ENCODE data around the gene CHN2. TPM values are rescaled to one million over a fixed set of nuclear protein-coding genes. Genes with fewer than 3 reads are reported as not detected.

Gene CHN2
- total RNA-seq, 4 donors from 2014 or later: 5.6 to 36.7 (median 16.8) TPM

GRCh38 chr7:29461996-29462395 lies 267.4 kb downstream of the CHN2 start:
- TF ChIP-seq POLR2A (IDR thresholded peaks at IDR 0.05) (no peak), POLR2AphosphoS5 (IDR thresholded peaks at IDR 0.05) (no peak), EP300 (IDR thresholded peaks at IDR 0.05; ENCODE audit: low read depth) (no peak)
- TF ChIP-seq, protein P1, sequence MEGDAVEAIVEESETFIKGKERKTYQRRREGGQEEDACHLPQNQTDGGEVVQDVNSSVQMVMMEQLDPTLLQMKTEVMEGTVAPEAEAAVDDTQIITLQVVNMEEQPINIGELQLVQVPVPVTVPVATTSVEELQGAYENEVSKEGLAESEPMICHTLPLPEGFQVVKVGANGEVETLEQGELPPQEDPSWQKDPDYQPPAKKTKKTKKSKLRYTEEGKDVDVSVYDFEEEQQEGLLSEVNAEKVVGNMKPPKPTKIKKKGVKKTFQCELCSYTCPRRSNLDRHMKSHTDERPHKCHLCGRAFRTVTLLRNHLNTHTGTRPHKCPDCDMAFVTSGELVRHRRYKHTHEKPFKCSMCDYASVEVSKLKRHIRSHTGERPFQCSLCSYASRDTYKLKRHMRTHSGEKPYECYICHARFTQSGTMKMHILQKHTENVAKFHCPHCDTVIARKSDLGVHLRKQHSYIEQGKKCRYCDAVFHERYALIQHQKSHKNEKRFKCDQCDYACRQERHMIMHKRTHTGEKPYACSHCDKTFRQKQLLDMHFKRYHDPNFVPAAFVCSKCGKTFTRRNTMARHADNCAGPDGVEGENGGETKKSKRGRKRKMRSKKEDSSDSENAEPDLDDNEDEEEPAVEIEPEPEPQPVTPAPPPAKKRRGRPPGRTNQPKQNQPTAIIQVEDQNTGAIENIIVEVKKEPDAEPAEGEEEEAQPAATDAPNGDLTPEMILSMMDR (IDR thresholded peaks at IDR 0.05): no peak
- Histone ChIP-seq H3K27ac (no peak overlapping the region), H3K36me3 (no peaks in the 10 kb centered on the region), H3K4me3 (no peak overlapping the region), H3K27me3 (no peaks in the 10 kb centered on the region), H3K4me1 (peaks cover 0 to 34% (median 10%) of the 10 kb centered on the region in 4 donors), H3K9me3 (no peaks in the 10 kb centered on the region)
- 89 to 91% methylated on average over 3 to 4 of the region's 4 CpGs for WGBS, 2 donors (ENCODE audit: low coverage in 1 of 2)
- DNase-seq: no peak
- intact Hi-C loops (cut with DNase I; ENCODE audit: low total_unique reads): no loop called here
- in situ Hi-C loops (cut with MboI; ENCODE audit: low pct_ligation_motif_present in 1 of 4, low pct_unique_long_range_greater_than_20kb in 1 of 4, low sequenced_read_pairs in 3 of 4): no loop called here

DNA sequence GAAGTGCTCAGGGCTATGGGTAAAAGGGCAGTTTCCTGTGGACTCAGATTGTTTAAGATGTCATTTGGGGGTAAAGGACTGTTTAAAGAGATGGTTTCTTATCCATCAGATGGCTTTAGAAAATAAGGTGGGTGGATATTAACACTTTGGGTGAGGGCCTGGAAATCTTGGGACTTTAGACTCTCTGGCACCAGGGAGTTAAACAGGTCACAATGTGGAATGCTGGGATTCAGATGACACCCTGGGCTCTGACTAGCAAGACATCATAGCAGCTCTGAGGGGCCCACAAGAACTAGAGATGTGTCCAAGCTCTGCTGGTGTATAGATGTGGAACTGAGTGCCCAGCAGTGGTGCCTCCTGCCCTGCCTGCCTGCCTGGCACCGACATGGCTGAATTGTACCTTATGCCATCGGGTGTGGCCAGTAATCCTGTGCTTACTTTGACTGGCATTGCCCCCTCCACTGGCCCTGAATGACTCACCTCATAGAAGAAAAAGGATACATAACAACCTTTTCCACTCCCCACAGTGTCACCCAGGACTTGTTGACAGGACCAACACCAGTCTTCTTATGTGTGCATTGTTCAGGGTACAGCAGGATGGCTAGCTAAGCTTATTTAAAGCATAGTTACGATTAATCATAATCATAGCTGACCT lies 269.1 kb downstream of the CHN2 start:
- Histone ChIP-seq H3K27ac (peak overlapping the region in 3 of 4 donors; percentile 8 to 75 (median 71)), H3K36me3 (no peaks in the 10 kb centered on the region), H3K4me1 (peaks cover 0 to 46% (median 15%) of the 10 kb centered on the region in 4 donors), H3K9me3 (no peaks in the 10 kb centered on the region), H3K27me3 (no peaks in the 10 kb centered on the region), H3K4me3 (no peak overlapping the region)
- 68 to 100% methylated on average over 1 to 3 of the region's 3 CpGs for WGBS, 2 donors (ENCODE audit: low coverage in 1 of 2)
- peak; percentile 70 for DNase-seq
- in situ Hi-C loops (cut with MboI; ENCODE audit: low pct_ligation_motif_present in 1 of 4, low pct_unique_long_range_greater_than_20kb in 1 of 4, low sequenced_read_pairs in 3 of 4): no loop called here
- intact Hi-C loops (cut with DNase I; ENCODE audit: low total_unique reads): no loop called here
- TF ChIP-seq, protein P1 (IDR thresholded peaks at IDR 0.05): no peak
- TF ChIP-seq POLR2AphosphoS5 (IDR thresholded peaks at IDR 0.05) (peak in 2 of 3 donors; percentile 28 to 48), EP300 (IDR thresholded peaks at IDR 0.05; ENCODE audit: low read depth) (no peak), POLR2A (IDR thresholded peaks at IDR 0.05) (no peak)

GRCh38 chr7:29464753-29465152 lies 270.2 kb downstream of the CHN2 start:
- WGBS, 2 donors (ENCODE audit: low coverage in 1 of 2): 67 to 75% methylated on average over 2 to 3 of the region's 3 CpGs

DNA sequence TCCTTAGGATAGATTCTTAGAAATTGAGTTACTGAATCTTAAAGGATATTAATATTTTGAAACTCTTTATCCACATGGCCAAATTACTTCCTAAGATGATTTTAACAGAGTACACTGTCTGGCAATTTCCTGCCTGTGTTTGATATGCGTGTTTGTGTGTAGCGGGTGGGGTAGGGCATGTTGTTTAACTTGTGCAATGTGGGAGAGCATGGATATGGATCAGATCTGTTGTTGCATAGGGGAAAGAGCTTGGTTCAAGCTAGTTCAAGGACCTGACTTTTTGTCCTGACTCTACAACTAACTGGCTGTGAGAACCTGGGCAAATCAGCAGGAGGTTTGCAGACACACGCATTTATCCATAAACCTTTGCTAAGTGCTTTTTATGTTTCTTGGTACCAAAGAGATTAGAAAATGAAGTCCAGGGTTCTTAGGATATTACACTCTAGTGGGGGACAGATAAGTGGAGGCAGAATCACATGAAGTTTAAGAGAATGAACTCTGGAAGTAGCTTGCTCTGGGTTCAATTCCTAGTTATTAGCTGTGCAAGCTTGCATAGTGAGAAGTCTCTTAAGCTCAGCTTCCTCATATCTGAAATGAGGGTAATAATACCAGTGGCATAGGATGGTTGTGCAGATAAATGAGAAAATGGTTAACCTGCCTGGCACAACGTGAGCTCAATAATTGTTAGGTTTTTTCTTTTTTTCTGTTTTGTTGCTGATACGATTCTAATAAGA lies 272.8 kb downstream of the CHN2 start:
- H3K9me3 ChIP-seq: no peaks in the 10 kb centered on the region
- intact Hi-C loops (cut with DNase I; ENCODE audit: low total_unique reads): no loop called here
- peaks cover 6 to 76% (median 27%) of the 10 kb centered on the region in 4 donors for H3K4me1 ChIP-seq
- H3K36me3 ChIP-seq: no peaks in the 10 kb centered on the region
- no peak overlapping the region for H3K4me3 ChIP-seq
- H3K27ac ChIP-seq: peak overlapping the region; percentile 71 to 76 (median 74)
- H3K27me3 ChIP-seq: no peaks in the 10 kb centered on the region
- in situ Hi-C loops (cut with MboI; ENCODE audit: low pct_ligation_motif_present in 1 of 4, low pct_unique_long_range_greater_than_20kb in 1 of 4, low sequenced_read_pairs in 3 of 4): no loop called here
- no peak for TF ChIP-seq POLR2A (IDR thresholded peaks at IDR 0.05)
- TF ChIP-seq, protein P1 (IDR thresholded peaks at IDR 0.05): no peak
- TF ChIP-seq EP300 (IDR thresholded peaks at IDR 0.05; ENCODE audit: low read depth): no peak
- TF ChIP-seq POLR2AphosphoS5 (IDR thresholded peaks at IDR 0.05): no peak
- WGBS, 2 donors (ENCODE audit: low coverage in 1 of 2): 41 to 55% methylated on average over 3 to 5 of the region's 5 CpGs
- peak; percentile 37 for DNase-seq

More at GRCh38 chr7:29464753-29465152, 270.2 kb downstream of the CHN2 start:
- peak overlapping the region in 3 of 4 donors; percentile 71 to 76 (median 75) for H3K27ac ChIP-seq
- no peaks in the 10 kb centered on the region for H3K36me3 ChIP-seq
- TF ChIP-seq, protein P1 (IDR thresholded peaks at IDR 0.05): no peak
- TF ChIP-seq EP300 (IDR thresholded peaks at IDR 0.05; ENCODE audit: low read depth) (no peak), POLR2A (IDR thresholded peaks at IDR 0.05) (no peak), POLR2AphosphoS5 (IDR thresholded peaks at IDR 0.05) (no peak)
- no peak for DNase-seq
- H3K4me1 ChIP-seq: peaks cover 0 to 57% (median 23%) of the 10 kb centered on the region in 4 donors
- H3K9me3 ChIP-seq: no peaks in the 10 kb centered on the region
- intact Hi-C loops (cut with DNase I; ENCODE audit: low total_unique reads) (no loop called here), in situ Hi-C loops (cut with MboI; ENCODE audit: low pct_ligation_motif_present in 1 of 4, low pct_unique_long_range_greater_than_20kb in 1 of 4, low sequenced_read_pairs in 3 of 4) (no loop called here)
- H3K27me3 ChIP-seq: no peaks in the 10 kb centered on the region
- H3K4me3 ChIP-seq: no peak overlapping the region

Measured in transverse colon (tissue), 4 donors.